Uterus (tissue), 4 donors: ENCODE results near the gene LRIG2. TPM values are rescaled to one million over a fixed set of nuclear protein-coding genes. Genes with fewer than 3 reads are reported as not detected.
"Not testable (repeated sequence)": the region's sequence is repeated elsewhere in the genome, so short reads cannot be mapped to it uniquely, and the experiment has no call there.

ENCODE experiments used
- DNase-seq, 2 donors: peaks; one replicate each; pipeline ENCODE4 v3.0.0-alpha.2; 2019 to 2020
- H3K27ac ChIP-seq, 2 donors: fragments of 200-600 bp; sonication (generic); 1 replicate in 1 of 2; 2 replicates in 1 of 2; pipeline ENCODE4 v1.5.1; 2016 to 2018
- H3K27me3 ChIP-seq, 2 donors: fragments of 200-600 bp; sonication (generic); one replicate each; pipeline ENCODE4 v1.5.1; 2018 to 2019; ENCODE audit warnings: control low read depth in 1 of 2
- H3K36me3 ChIP-seq, 2 donors: fragments of 200-600 bp; sonication (generic); one replicate each; pipeline ENCODE4 v1.5.1; 2019; ENCODE audit warnings: control low read depth in 1 of 2
- H3K4me1 ChIP-seq, 2 donors: fragments of 200-600 bp; sonication (generic); one replicate each; pipeline ENCODE4 v1.5.1; 2018 to 2019; ENCODE audit warnings: control low read depth in 1 of 2
- H3K4me3 ChIP-seq, 2 donors: fragments of 200-600 bp; sonication (generic); 1 replicate in 1 of 2; 2 replicates in 1 of 2; pipeline ENCODE4 v1.5.1; 2018 to 2019; ENCODE audit warnings: mild to moderate bottlenecking in 1 of 2
- H3K9me3 ChIP-seq, 2 donors: fragments of 200-600 bp; sonication (generic); one replicate each; pipeline ENCODE4 v1.5.1; 2019; ENCODE audit warnings: control low read depth in 1 of 2
- CTCF ChIP-seq, 4 experiments: fragments of 200-600 bp in 2 of 4; fragments of 450-650 bp in 2 of 4; sonication (generic) in 2 of 4; IDR thresholded peaks; one replicate each; pipeline ENCODE4 v1.5.1; 2016 to 2019; ENCODE audit warnings: antibody characterized with exemption in 4 of 4, mild to moderate bottlenecking in 2 of 4, moderate library complexity in 1 of 4
- POLR2A ChIP-seq, 2 donors: fragments of 450-650 bp; IDR thresholded peaks; one replicate each; pipeline ENCODE4 v1.6.1; 2016; ENCODE audit warnings: antibody characterized with exemption in 2 of 2, mild to moderate bottlenecking in 1 of 2, moderate library complexity in 1 of 2
- intact Hi-C: fragments of 100-400 bp; cut with DNase I; formaldehyde crosslinking; loops from one replicate; pipeline ENCODE4 v1.15.1; 2023; ENCODE audit warnings: low total_unique reads
- total RNA-seq, 4 donors: library from RNA; depleted of rRNA in 3 of 4; stranded (reverse); fragments of >200 nt in 3 of 4; gene quantifications; one replicate each; pipeline versions ENCODE4 v1.1.0 to v1.2.4, GENCODE V29; 2014 to 2023
- donor health status: DM: yes; HTN: yes; CAD: no.

The LRIG2 gene
- total RNA-seq, 4 donors from 2014 or later, result 7.2 to 55.8 (median 26.5) TPM

- no peaks in the 10 kb centered on the region for H3K36me3 ChIP-seq
- no peaks in the 10 kb centered on the region for H3K4me1 ChIP-seq
- H3K9me3 ChIP-seq, result no peaks in the 10 kb centered on the region
- intact Hi-C loops, result loop anchor here (10.0 kb wide), 1 partner anchor 163 kb away; no protein-coding TSS in a partner anchor
- H3K27me3 ChIP-seq, result no peaks in the 10 kb centered on the region
- no peak for DNase-seq
- no peak overlapping the region for H3K27ac ChIP-seq
- H3K4me3 ChIP-seq, result no peak overlapping the region
- TF ChIP-seq CTCF (IDR thresholded peaks at IDR 0.05), result no peak
- TF ChIP-seq POLR2A (IDR thresholded peaks at IDR 0.05), result no peak
These were observed 24.9 kb upstream of the LRIG2 start for GRCh38 chr1:113048064-113048463.

- Histone ChIP-seq H3K27me3 (no peaks in the 10 kb centered on the region), H3K27ac (no peak overlapping the region), H3K9me3 (no peaks in the 10 kb centered on the region), H3K36me3 (no peaks in the 10 kb centered on the region), H3K4me3 (no peak overlapping the region), H3K4me1 (no peaks in the 10 kb centered on the region)
- intact Hi-C loops, result no loop called here
- DNase-seq, result no peak
- TF ChIP-seq POLR2A (IDR thresholded peaks at IDR 0.05) (no peak), CTCF (IDR thresholded peaks at IDR 0.05) (no peak)
These were observed 19.5 kb upstream of the LRIG2 start for GRCh38 chr1:113053344-113054126.

DNA sequence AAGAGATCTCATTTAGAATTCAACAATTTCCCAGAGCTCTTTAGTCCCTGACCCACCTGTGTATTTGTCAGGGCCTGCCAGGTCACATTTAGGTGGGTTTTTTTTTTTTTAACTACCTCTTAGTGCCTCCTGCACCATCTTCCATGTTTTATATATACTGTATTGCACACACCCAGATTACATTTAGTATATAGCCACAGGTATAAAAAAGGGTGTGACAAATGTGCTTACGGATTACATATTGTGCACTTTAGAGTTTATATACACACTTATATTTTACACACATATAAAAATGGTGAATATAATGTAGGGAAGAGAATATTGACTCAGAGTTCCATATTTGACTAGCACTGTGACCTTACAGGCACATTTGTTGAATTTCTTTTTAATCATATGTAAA lies 17.4 kb upstream of the LRIG2 start:
- no peak overlapping the region for H3K27ac ChIP-seq
- intact Hi-C loops, result no loop called here
- H3K9me3 ChIP-seq, result no peaks in the 10 kb centered on the region
- H3K36me3 ChIP-seq, result no peaks in the 10 kb centered on the region
- H3K4me1 ChIP-seq, result no peaks in the 10 kb centered on the region
- H3K27me3 ChIP-seq, result no peaks in the 10 kb centered on the region
- no peak for DNase-seq
- no peak overlapping the region for H3K4me3 ChIP-seq
- TF ChIP-seq POLR2A (IDR thresholded peaks at IDR 0.05) (no peak), CTCF (IDR thresholded peaks at IDR 0.05) (no peak)

DNA sequence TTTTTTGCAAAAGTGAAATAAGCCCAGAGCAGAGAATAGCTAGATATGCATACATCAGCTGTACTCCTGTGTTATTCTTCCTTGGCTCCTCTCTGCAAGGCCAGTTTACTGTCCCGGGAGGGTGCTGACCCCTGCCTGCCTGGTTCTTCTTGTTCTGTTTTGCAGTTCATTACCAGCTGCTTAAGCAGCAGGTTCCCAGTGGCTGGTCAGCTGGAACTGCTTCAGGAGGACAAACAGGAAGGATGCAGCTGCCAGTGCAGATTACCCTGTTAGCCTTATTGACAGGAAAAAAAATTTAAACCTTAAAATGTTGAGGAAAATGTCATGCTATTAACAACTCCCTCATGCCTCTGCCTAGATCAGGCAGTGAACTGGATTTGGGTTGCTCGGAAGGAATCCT lies 16.0 kb upstream of the LRIG2 start:
- no peak overlapping the region for H3K27ac ChIP-seq
- no peaks in the 10 kb centered on the region for H3K36me3 ChIP-seq
- H3K9me3 ChIP-seq, result no peaks in the 10 kb centered on the region
- H3K4me3 ChIP-seq, result no peak overlapping the region
- intact Hi-C loops, result no loop called here
- H3K27me3 ChIP-seq, result no peaks in the 10 kb centered on the region
- TF ChIP-seq POLR2A (IDR thresholded peaks at IDR 0.05) (no peak), CTCF (IDR thresholded peaks at IDR 0.05) (no peak)
- no peak for DNase-seq
- H3K4me1 ChIP-seq, result no peaks in the 10 kb centered on the region

DNA sequence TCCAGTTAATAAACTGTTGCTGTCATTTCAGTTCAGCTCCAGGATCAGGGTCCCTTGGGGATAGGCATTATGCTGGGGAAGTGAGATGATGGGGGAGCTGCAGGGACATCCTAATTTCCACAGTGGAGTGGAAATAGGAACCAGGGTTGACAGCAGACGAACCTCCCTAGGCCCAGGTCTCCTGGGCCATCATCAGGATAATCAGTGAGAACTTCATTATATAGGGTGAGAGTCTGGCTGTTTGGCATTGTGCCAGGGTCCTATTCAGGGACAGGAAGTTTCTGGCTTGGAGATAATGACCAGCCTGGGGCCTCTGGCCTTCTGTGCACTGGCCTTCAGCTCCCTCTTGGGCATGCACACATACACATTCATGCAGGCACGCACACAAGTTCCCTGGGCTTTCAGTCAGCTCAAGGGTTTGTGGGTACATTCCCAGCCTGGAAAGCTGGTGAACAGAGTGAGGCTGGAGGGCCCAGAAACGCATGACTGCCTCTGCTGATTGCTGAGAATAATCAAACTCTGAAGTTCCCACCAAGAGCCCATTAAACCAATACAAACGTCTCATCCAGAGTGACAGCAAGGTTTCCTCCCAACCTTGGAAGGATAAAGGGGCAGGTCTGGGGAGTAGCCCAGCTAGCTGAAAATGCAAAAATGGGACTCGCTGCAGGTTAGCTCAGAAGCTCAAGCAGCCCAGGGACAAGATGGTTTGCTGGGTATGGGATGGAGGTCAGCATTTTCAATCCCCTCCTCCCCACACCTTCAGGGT lies 13.9 kb upstream of the LRIG2 start:
- intact Hi-C loops, result no loop called here
- no peaks in the 10 kb centered on the region for H3K4me1 ChIP-seq
- no peak for DNase-seq
- H3K36me3 ChIP-seq, result no peaks in the 10 kb centered on the region
- no peaks in the 10 kb centered on the region for H3K9me3 ChIP-seq
- H3K27ac ChIP-seq, result no peak overlapping the region
- TF ChIP-seq POLR2A (IDR thresholded peaks at IDR 0.05) (no peak), CTCF (IDR thresholded peaks at IDR 0.05) (no peak)
- H3K27me3 ChIP-seq, result no peaks in the 10 kb centered on the region
- no peak overlapping the region for H3K4me3 ChIP-seq

DNA sequence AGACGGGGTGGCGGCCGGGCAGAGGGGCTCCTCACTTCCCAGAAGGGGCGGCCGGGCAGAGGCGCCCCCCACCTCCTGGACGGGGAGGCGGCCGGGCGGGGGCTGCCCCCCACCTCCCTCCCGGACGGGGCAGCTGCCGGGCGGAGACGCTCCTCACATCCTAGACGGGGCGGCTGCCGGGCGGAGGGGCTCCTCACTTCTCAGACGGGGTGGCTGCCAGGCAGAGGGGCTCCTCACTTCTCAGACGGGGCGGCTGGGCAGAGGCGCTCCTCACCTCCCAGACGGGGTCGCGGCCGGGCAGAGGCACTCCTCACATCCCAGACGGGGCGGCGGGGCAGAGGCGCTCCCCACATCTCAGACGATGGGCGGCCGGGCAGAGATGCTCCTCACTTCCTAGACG lies 9.5 kb upstream of the LRIG2 start:
- H3K9me3 ChIP-seq, intact Hi-C loops, H3K27me3 ChIP-seq, H3K36me3 ChIP-seq, H3K4me3 ChIP-seq, H3K4me1 ChIP-seq, DNase-seq, H3K27ac ChIP-seq: not testable (repeated sequence)
